GM19468 (cell line): ENCODE data around the gene PDLIM4.

Experiments used
- ATAC-seq: cut with Tn5 transposase; IDR thresholded peaks from one replicate; pipeline ENCODE4 v1.9.1; 2021; ENCODE audit warnings: mild to moderate bottlenecking, moderate library complexity, moderate number of reproducible peaks; ENCODE audit not compliant: unreplicated experiment; ENCODE audit errors: extremely low read depth

PDLIM4 gene

GRCh38 chr5:132299917-132300316 is 42.4 kb downstream of the PDLIM4 start:
- no peak for ATAC-seq

- no peak for ATAC-seq
Observed at GRCh38 chr5:132300577-132301343, 43.3 kb downstream of the PDLIM4 start.

GRCh38 chr5:132301344-132302271 is 44.1 kb downstream of the PDLIM4 start:
- no peak for ATAC-seq

GRCh38 chr5:132302413-132302812 is 44.9 kb downstream of the PDLIM4 start:
- no peak for ATAC-seq

GRCh38 chr5:132303589-132303988 is 46.1 kb downstream of the PDLIM4 start:
- no peak for ATAC-seq

- ATAC-seq: no peak
Observed at GRCh38 chr5:132305420-132305819, 47.9 kb downstream of the PDLIM4 start.

- no peak for ATAC-seq
Observed at GRCh38 chr5:132308701-132309100, 51.2 kb downstream of the PDLIM4 start.

GRCh38 chr5:132309679-132310078 is 52.2 kb downstream of the PDLIM4 start:
- no peak for ATAC-seq

- ATAC-seq: no peak
Observed at GRCh38 chr5:132310141-132310834, 52.8 kb downstream of the PDLIM4 start.

GRCh38 chr5:132313366-132313765 is 55.9 kb downstream of the PDLIM4 start:
- no peak for ATAC-seq

GRCh38 chr5:132313961-132314432 is 56.5 kb downstream of the PDLIM4 start:
- ATAC-seq: no peak

- ATAC-seq: no peak
Observed at GRCh38 chr5:132315529-132316067, 58.1 kb downstream of the PDLIM4 start.

- ATAC-seq: no peak
Observed at GRCh38 chr5:132319975-132320374, 62.5 kb downstream of the PDLIM4 start.

GRCh38 chr5:132321109-132321721 is 63.7 kb downstream of the PDLIM4 start:
- ATAC-seq: no peak

- ATAC-seq: no peak
Observed at GRCh38 chr5:132322266-132322665, 64.8 kb downstream of the PDLIM4 start.
